ENCODE data around the gene ITIH5. TPM values are rescaled to one million over a fixed set of nuclear protein-coding genes. Genes with fewer than 3 reads are reported as not detected.

The ITIH5 gene
- polyA plus RNA-seq, 3 donors: not detected

DNA sequence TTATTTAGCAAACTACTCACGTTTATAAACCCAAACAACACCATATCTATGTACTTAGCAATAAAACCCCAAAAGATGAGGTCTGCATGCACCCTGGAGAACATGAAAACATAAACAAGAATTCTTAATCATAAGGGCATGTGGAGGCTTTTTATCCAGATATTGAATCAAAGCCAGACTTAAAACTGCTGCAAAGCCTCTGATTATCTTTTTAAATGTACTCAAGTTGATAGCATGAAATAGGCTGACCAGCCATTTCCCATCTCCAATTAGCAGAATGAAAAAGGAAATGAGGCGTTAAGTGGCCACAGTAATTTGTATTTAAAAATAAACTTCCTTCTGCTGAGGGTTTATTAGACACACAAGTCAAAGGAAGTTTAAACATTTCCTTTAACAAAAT, 48.3 kb downstream of the ITIH5 start:
- intact Hi-C loops (cut with micrococcal nuclease): no loop called here
- 20% methylated on average over 1 of the region's 2 CpGs for WGBS (ENCODE audit: insufficient coverage)

DNA sequence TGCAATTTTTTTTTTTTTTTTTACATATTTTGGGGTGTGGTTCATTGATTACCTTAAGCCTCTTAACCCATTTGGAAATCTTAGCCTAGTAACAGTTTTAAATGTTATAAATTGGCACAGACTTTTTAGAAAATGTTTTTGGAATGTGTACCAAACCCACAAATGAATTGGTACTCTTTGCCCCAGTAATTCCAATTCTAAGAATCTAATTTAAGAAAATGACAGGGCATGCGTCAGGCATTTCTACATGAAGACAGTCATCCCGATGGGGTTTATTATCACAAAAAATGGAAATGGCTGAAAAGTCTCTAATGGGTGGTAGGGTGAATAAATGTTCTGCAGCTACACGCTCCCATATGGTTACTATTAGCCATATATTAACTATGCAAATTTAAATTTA, 54.9 kb downstream of the ITIH5 start:
- no peak overlapping the region for H2AFZ ChIP-seq (ENCODE audit: insufficient read depth, low read depth, low read length, poor library complexity, severe bottlenecking)
- no CpG with 5 or more reads among the region's 3 CpGs for WGBS (ENCODE audit: insufficient coverage)
- intact Hi-C loops (cut with micrococcal nuclease): no loop called here
- H3K4me2 ChIP-seq (replicated peaks; ENCODE audit: extremely low read depth, low read length, poor library complexity, severe bottlenecking): no peak overlapping the region
- no peaks in the 10 kb centered on the region for H4K20me1 ChIP-seq (ENCODE audit: insufficient read depth, low read length)
- H3K4me1 ChIP-seq (ENCODE audit: control insufficient read depth in 1 of 2, insufficient read depth in 2 of 2, low read length in 2 of 2): peaks cover 0 to 4% of the 10 kb centered on the region in 2 donors
- H3K27ac ChIP-seq (ENCODE audit: low read depth in 1 of 2, low read length in 2 of 2): no peak overlapping the region
- no peaks in the 10 kb centered on the region for H3K79me2 ChIP-seq (ENCODE audit: insufficient read depth, low read length)
- no peaks in the 10 kb centered on the region for H3K9me3 ChIP-seq (replicated peaks in 1 of 2; ENCODE audit: control insufficient read depth in 1 of 2, insufficient read depth in 1 of 2, low read length in 2 of 2)
- peaks cover 2 to 6% (median 2%) of the 10 kb centered on the region in 3 donors for H3K27me3 Mint-ChIP-seq (ENCODE audit: low read depth in 3 of 3)
- H3K36me3 Mint-ChIP-seq: no peaks in the 10 kb centered on the region
- H3K9me3 Mint-ChIP-seq: peaks cover 0 to 2% (median 0%) of the 10 kb centered on the region in 7 donors
- H3K36me3 ChIP-seq (replicated peaks in 1 of 2; ENCODE audit: control insufficient read depth in 1 of 2, insufficient read depth in 2 of 2, low read length in 2 of 2): no peaks in the 10 kb centered on the region
- no peak overlapping the region for H3K4me3 ChIP-seq (replicated peaks in 1 of 3; ENCODE audit: low read depth in 2 of 3, low read length in 3 of 3)
- TF ChIP-seq, protein P1, sequence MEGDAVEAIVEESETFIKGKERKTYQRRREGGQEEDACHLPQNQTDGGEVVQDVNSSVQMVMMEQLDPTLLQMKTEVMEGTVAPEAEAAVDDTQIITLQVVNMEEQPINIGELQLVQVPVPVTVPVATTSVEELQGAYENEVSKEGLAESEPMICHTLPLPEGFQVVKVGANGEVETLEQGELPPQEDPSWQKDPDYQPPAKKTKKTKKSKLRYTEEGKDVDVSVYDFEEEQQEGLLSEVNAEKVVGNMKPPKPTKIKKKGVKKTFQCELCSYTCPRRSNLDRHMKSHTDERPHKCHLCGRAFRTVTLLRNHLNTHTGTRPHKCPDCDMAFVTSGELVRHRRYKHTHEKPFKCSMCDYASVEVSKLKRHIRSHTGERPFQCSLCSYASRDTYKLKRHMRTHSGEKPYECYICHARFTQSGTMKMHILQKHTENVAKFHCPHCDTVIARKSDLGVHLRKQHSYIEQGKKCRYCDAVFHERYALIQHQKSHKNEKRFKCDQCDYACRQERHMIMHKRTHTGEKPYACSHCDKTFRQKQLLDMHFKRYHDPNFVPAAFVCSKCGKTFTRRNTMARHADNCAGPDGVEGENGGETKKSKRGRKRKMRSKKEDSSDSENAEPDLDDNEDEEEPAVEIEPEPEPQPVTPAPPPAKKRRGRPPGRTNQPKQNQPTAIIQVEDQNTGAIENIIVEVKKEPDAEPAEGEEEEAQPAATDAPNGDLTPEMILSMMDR (IDR thresholded peaks at IDR 0.05): no peak
- no peak overlapping the region for H3K4me3 Mint-ChIP-seq
- no peak overlapping the region for H3K27ac Mint-ChIP-seq
- no peak overlapping the region for H3K9ac ChIP-seq (ENCODE audit: insufficient read depth, low read length, poor library complexity, severe bottlenecking)
- no peak for DNase-seq
- H3K27me3 ChIP-seq (ENCODE audit: control insufficient read depth in 2 of 2, insufficient read depth in 2 of 2, low read length in 2 of 2): no peaks in the 10 kb centered on the region
- peaks cover 4% of the 10 kb centered on the region for H3K4me1 Mint-ChIP-seq

More for the DNA sequence above, 48.3 kb downstream of the ITIH5 start:
- Mint-ChIP-seq H3K4me1 (peaks cover 6% of the 10 kb centered on the region), H3K27ac (no peak overlapping the region), H3K9me3 (peaks cover 0 to 5% (median 0%) of the 10 kb centered on the region in 7 donors), H3K27me3 (ENCODE audit: low read depth in 3 of 3) (peaks cover 0 to 4% (median 2%) of the 10 kb centered on the region in 3 donors), H3K4me3 (no peak overlapping the region), H3K36me3 (no peaks in the 10 kb centered on the region)
- Histone ChIP-seq H3K4me1 (ENCODE audit: control insufficient read depth in 1 of 2, insufficient read depth in 2 of 2, low read length in 2 of 2) (no peaks in the 10 kb centered on the region), H3K27ac (ENCODE audit: low read depth in 1 of 2, low read length in 2 of 2) (no peak overlapping the region), H3K4me2 (replicated peaks; ENCODE audit: extremely low read depth, low read length, poor library complexity, severe bottlenecking) (no peak overlapping the region), H3K9me3 (replicated peaks in 1 of 2; ENCODE audit: control insufficient read depth in 1 of 2, insufficient read depth in 1 of 2, low read length in 2 of 2) (no peaks in the 10 kb centered on the region), H3K27me3 (ENCODE audit: control insufficient read depth in 2 of 2, insufficient read depth in 2 of 2, low read length in 2 of 2) (no peaks in the 10 kb centered on the region), H3K36me3 (replicated peaks in 1 of 2; ENCODE audit: control insufficient read depth in 1 of 2, insufficient read depth in 2 of 2, low read length in 2 of 2) (no peaks in the 10 kb centered on the region), H3K79me2 (ENCODE audit: insufficient read depth, low read length) (no peaks in the 10 kb centered on the region), H3K9ac (ENCODE audit: insufficient read depth, low read length, poor library complexity, severe bottlenecking) (no peak overlapping the region), H4K20me1 (ENCODE audit: insufficient read depth, low read length) (no peaks in the 10 kb centered on the region), H2AFZ (ENCODE audit: insufficient read depth, low read depth, low read length, poor library complexity, severe bottlenecking) (no peak overlapping the region), H3K4me3 (replicated peaks in 1 of 3; ENCODE audit: low read depth in 2 of 3, low read length in 3 of 3) (no peak overlapping the region)
- no peak for DNase-seq
- TF ChIP-seq, protein P1 (IDR thresholded peaks at IDR 0.05): no peak
